Esophagus muscularis mucosa (tissue), 4 donors: ENCODE results near the gene NOL11. TPM values are rescaled to one million over a fixed set of nuclear protein-coding genes. Genes with fewer than 3 reads are reported as not detected.

Source experiments
- DNase-seq: peaks from one replicate; pipeline ENCODE4 v3.0.0-alpha.2; 2017; ENCODE audit errors: extremely low spot score
- H3K27ac ChIP-seq, 4 donors: fragments of 200-600 bp; sonication (generic); replicated peaks in 1 of 4; 1 replicate in 3 of 4; 2 replicates in 1 of 4; pipeline ENCODE4 v1.5.1; 2016 to 2019; ENCODE audit warnings: mild to moderate bottlenecking in 1 of 4
- H3K27me3 ChIP-seq, 4 donors: fragments of 200-600 bp; sonication (generic); one replicate each; pipeline versions ENCODE4 v1.5.1 to v1.6.0; 2016 to 2019
- H3K36me3 ChIP-seq, 4 donors: fragments of 200-600 bp; sonication (generic); one replicate each; pipeline ENCODE4 v1.5.1; 2016 to 2019
- H3K4me1 ChIP-seq, 4 donors: fragments of 200-600 bp; sonication (generic); one replicate each; pipeline ENCODE4 v1.5.1; 2016 to 2019
- H3K4me3 ChIP-seq, 4 donors: fragments of 200-600 bp; sonication (generic); 1 replicate in 2 of 4; 2 replicates in 2 of 4; pipeline ENCODE4 v1.5.1; 2016 to 2019; ENCODE audit warnings: mild to moderate bottlenecking in 4 of 4, moderate library complexity in 1 of 4
- H3K9me3 ChIP-seq, 4 donors: fragments of 200-600 bp; sonication (generic); 1 replicate in 3 of 4; 2 replicates in 1 of 4; pipeline ENCODE4 v1.5.1; 2016 to 2019
- CTCF ChIP-seq, 3 experiments: fragments of 200-600 bp in 2 of 3; fragments of 450-650 bp in 1 of 3; sonication (generic) in 2 of 3; IDR thresholded peaks; one replicate each; pipeline ENCODE4 v1.5.1; 2017 to 2019; ENCODE audit warnings: antibody characterized with exemption in 3 of 3, mild to moderate bottlenecking in 2 of 3, moderate library complexity in 1 of 3
- EP300 ChIP-seq: sonication (generic); formaldehyde crosslinking; IDR thresholded peaks from one replicate; pipeline ENCODE4 v1.6.1; 2017; ENCODE audit warnings: antibody characterized with exemption
- POLR2A ChIP-seq: fragments of 450-650 bp; IDR thresholded peaks from one replicate; pipeline ENCODE4 v1.6.1; 2017; ENCODE audit warnings: antibody characterized with exemption, moderate library complexity, mild to moderate bottlenecking, low read depth
- POLR2AphosphoS5 ChIP-seq, 2 donors: sonication (generic); formaldehyde crosslinking; IDR thresholded peaks; one replicate each; pipeline ENCODE4 v1.6.1; 2017; ENCODE audit warnings: antibody characterized with exemption in 2 of 2
- WGBS: methylation state at CpG from one replicate; pipeline ENCODE4 v1.1.5; 2018; 5-methylcytosine and 5-hydroxymethylcytosine counted together
- intact Hi-C: fragments of 100-400 bp; cut with DNase I; formaldehyde crosslinking; loops from one replicate; pipeline ENCODE4 v1.15.1; 2023
- total RNA-seq, 4 donors: library from RNA; depleted of rRNA; stranded (reverse); fragments of >200 nt; gene quantifications; one replicate each; pipeline versions ENCODE4 v1.1.0 to v1.2.1, GENCODE V29; 2016

Gene NOL11
- total RNA-seq, 4 donors from 2014 or later: 16.0 to 23.3 (median 21.3) TPM

DNA sequence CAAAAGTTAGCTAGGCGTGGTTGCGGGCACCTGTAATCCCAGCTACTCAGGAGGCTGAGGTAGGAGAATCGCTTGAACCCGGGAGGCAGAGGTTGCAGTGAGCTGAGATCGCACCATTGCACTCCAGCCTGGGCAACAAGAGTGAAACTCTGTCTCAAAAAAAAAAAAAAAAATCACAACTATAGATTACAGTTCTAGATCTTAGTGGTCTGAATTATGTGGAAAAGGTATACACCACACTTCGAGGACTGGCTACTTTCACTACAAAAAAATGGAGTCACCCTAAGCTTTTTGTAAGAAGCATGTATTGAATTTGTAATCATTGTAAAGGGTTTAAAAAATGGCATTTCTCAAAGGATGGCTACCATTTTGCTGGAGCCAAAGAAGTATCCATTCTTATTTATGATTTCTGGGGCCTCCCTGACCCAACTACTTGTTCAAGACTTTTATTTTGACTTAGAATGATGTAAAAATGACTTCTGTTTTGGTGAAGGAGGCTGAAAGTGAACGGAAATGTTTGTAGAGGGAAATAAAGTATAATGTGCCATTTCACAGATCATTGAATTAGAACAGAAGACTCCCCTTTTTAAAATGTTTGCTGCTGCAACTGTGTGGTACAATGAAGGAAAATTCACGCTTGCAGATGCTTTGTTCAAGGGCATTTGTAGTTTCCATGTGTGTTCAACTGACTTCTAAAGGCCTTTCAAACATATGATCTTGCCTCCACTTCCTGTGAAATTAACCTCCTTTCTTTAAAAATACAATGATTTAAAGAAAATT is 37.1 kb upstream of the NOL11 start:
- intact Hi-C loops: loop anchor here (10.0 kb wide), 1 partner anchor 196 kb away; no protein-coding TSS in a partner anchor

DNA sequence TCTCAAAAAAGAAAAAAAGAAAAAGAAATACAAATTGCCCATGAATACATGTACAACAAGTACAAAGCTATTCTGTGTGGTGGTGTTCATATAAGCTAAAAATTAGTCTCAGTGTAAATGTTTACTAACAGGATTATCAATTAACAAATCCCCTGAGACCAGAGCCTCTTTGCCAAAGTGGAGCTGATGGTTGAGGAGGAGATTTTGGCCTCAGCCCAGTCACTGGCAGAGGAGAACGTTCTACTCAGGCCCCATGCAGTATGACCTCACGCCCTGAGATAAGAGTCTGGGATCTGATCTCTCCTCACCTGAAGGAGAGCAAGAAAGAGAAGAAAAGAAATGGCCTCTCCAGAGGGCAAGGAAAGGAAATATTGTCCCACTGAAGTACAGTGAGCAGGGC is 35.5 kb upstream of the NOL11 start:
- intact Hi-C loops: loop anchor here (10.0 kb wide), 1 partner anchor 197 kb away; no protein-coding TSS in a partner anchor
- TF ChIP-seq POLR2AphosphoS5 (IDR thresholded peaks at IDR 0.05) (no peak), EP300 (no peak), CTCF (IDR thresholded peaks at IDR 0.05) (no peak), POLR2A (no peak)
- Histone ChIP-seq H3K4me3 (no peak overlapping the region), H3K36me3 (peaks cover 0 to 20% (median 2%) of the 10 kb centered on the region in 4 donors), H3K27ac (no peak overlapping the region), H3K27me3 (no peaks in the 10 kb centered on the region), H3K9me3 (no peaks in the 10 kb centered on the region), H3K4me1 (peaks cover 0 to 7% (median 4%) of the 10 kb centered on the region in 4 donors)
- WGBS: 67% methylated on average over 2 of the region's 2 CpGs
- no peak for DNase-seq

More for the DNA sequence above, 37.1 kb upstream of the NOL11 start:
- peaks cover 0 to 17% (median 0%) of the 10 kb centered on the region in 4 donors for H3K36me3 ChIP-seq
- WGBS: 97% methylated on average over 8 of the region's 8 CpGs
- no peak for DNase-seq
- no peak overlapping the region for H3K27ac ChIP-seq
- H3K4me1 ChIP-seq: peaks cover 4 to 18% (median 18%) of the 10 kb centered on the region in 4 donors
- no peaks in the 10 kb centered on the region for H3K27me3 ChIP-seq
- H3K9me3 ChIP-seq: no peaks in the 10 kb centered on the region
- H3K4me3 ChIP-seq: no peak overlapping the region
- TF ChIP-seq POLR2A (no peak), CTCF (IDR thresholded peaks at IDR 0.05) (no peak), EP300 (no peak), POLR2AphosphoS5 (IDR thresholded peaks at IDR 0.05) (no peak)

GRCh38 chr17:67685351-67685750 is 32.4 kb upstream of the NOL11 start:
- 92% methylated on average over 3 of the region's 3 CpGs for WGBS
- no peak for DNase-seq
- Histone ChIP-seq H3K27me3 (no peaks in the 10 kb centered on the region), H3K27ac (no peak overlapping the region), H3K4me3 (no peak overlapping the region), H3K4me1 (peaks cover 0 to 5% (median 0%) of the 10 kb centered on the region in 4 donors), H3K9me3 (no peaks in the 10 kb centered on the region), H3K36me3 (peaks cover 0 to 10% (median 3%) of the 10 kb centered on the region in 4 donors)
- intact Hi-C loops: loop anchor here (10.0 kb wide), 1 partner anchor 201 kb away; no protein-coding TSS in a partner anchor
- TF ChIP-seq POLR2A: no peak
- TF ChIP-seq POLR2AphosphoS5 (IDR thresholded peaks at IDR 0.05): no peak
- TF ChIP-seq CTCF (IDR thresholded peaks at IDR 0.05): no peak
- no peak for TF ChIP-seq EP300

- H3K4me1 ChIP-seq: peaks cover 0 to 5% (median 0%) of the 10 kb centered on the region in 4 donors
Observed at GRCh38 chr17:67686241-67686640, 31.5 kb upstream of the NOL11 start.

More at GRCh38 chr17:67686241-67686640, 31.5 kb upstream of the NOL11 start:
- 64% methylated on average over 2 of the region's 2 CpGs for WGBS
- H3K9me3 ChIP-seq: no peaks in the 10 kb centered on the region
- TF ChIP-seq EP300: no peak
- TF ChIP-seq CTCF (IDR thresholded peaks at IDR 0.05): no peak
- no peak for TF ChIP-seq POLR2A
- TF ChIP-seq POLR2AphosphoS5 (IDR thresholded peaks at IDR 0.05): no peak
- intact Hi-C loops: loop anchor here (10.0 kb wide), 1 partner anchor 201 kb away; no protein-coding TSS in a partner anchor
- H3K36me3 ChIP-seq: peaks cover 0 to 10% (median 3%) of the 10 kb centered on the region in 4 donors
- no peak for DNase-seq
- no peak overlapping the region for H3K4me3 ChIP-seq
- H3K27me3 ChIP-seq: no peaks in the 10 kb centered on the region
- no peak overlapping the region for H3K27ac ChIP-seq
